GM12801 (cell line): Measurements from ENCODE around the gene GMDS.

Experiments
- TF ChIP-seq, protein P1 (sequence below): IDR thresholded peaks from one replicate; pipeline ENCODE4 v1.5.1; 2011; ENCODE audit warnings: control low read depth; ENCODE audit not compliant: insufficient read length; ENCODE audit errors: extremely low read depth

GMDS gene

GRCh38 chr6:1773700-1774099 is 471.7 kb downstream of the GMDS start:
- TF ChIP-seq, protein P1, sequence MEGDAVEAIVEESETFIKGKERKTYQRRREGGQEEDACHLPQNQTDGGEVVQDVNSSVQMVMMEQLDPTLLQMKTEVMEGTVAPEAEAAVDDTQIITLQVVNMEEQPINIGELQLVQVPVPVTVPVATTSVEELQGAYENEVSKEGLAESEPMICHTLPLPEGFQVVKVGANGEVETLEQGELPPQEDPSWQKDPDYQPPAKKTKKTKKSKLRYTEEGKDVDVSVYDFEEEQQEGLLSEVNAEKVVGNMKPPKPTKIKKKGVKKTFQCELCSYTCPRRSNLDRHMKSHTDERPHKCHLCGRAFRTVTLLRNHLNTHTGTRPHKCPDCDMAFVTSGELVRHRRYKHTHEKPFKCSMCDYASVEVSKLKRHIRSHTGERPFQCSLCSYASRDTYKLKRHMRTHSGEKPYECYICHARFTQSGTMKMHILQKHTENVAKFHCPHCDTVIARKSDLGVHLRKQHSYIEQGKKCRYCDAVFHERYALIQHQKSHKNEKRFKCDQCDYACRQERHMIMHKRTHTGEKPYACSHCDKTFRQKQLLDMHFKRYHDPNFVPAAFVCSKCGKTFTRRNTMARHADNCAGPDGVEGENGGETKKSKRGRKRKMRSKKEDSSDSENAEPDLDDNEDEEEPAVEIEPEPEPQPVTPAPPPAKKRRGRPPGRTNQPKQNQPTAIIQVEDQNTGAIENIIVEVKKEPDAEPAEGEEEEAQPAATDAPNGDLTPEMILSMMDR: no peak

- TF ChIP-seq, protein P1: no peak
Measured at GRCh38 chr6:1770968-1771723, 474.3 kb downstream of the GMDS start.

- TF ChIP-seq, protein P1: no peak
Measured at GRCh38 chr6:1770435-1770843, 475.0 kb downstream of the GMDS start.

DNA sequence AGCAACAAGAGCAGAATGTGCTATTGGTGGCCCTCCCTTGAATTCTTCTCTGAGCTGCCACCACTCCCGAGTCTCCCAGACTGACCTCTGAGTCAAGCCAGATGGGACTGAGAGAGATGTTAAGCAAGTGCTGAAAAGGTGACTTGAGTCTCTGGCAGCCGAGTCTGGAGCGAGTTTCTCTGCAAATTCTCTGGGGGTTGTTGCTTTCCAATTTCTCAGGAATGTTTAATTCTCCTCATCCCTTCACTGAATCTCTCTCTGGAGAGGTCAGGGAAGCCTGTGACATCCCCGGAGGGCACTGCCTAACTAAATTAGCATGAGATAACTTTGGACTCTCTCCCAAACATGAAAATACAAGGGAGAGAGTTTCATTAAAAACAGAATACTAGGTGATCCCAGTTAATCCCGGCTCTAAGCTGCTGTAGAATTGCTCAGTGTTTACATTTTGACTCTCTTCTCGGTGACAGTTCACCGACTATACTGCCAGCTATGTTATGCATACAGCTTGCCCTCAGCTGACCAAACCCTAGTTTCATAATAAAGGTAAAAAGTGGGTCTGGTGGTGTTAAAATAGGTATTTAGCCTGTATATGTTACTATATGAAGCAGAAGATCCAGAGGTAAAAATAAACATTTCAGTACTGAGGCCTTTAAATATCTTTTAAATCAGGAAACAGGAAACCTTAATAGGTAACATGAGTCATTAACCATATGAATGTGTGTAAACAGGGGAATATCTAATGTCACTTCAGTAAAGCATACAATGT is 477.7 kb downstream of the GMDS start:
- TF ChIP-seq, protein P1: no peak

DNA sequence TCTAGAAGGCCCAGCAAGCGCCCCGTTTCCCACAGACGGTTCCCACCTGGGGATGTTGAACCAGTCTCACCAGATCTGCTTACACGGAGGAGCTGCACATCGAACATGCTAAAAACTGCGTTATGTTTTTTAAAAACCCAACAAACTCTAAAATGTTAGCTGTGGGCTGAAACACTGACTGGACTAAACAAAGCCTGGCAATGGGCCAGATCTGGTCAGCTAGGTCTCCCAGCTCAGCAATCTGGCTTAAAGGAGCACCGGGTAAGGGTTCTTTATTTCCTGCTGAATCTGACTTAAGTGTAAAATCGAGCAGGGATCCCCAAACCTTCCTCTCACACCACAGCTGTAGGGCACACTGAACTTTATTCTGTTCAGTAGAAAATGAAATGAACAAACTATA is 478.8 kb downstream of the GMDS start:
- TF ChIP-seq, protein P1: no peak

DNA sequence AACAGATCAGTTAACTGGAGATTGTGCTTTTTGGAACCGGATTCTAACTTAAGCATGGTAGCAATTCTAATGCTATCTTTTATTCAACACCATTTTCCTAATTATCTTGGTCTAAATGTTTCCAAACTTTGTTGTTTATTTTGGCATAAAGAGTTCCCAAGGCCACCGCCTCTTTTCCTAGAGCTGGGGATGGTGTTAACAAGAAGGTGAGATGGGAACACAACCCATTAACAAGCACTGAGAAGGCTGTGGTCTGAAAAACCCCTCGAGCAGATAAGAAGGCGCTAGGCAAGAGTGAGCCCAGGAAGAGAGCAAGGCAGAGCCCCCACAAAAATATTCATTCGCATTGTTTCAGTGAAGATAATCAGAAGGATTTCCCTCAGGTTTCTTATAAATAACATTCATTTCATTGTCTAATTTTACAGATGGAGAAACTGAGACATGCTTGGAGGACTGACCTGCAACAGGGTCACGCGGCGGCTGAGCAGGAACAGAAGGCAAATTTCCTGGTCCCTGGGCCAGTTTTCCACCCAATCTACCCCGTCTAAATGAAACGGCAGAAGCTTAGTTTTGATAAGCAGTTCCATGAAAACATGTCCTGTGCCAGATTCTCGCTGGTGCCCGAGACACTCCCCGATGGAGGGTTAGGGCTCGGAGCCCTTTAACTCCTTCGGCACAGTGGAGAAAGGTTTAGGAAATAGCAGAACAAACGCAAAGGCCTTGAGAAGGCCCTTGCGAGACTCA is 480.1 kb downstream of the GMDS start:
- TF ChIP-seq, protein P1: no peak

DNA sequence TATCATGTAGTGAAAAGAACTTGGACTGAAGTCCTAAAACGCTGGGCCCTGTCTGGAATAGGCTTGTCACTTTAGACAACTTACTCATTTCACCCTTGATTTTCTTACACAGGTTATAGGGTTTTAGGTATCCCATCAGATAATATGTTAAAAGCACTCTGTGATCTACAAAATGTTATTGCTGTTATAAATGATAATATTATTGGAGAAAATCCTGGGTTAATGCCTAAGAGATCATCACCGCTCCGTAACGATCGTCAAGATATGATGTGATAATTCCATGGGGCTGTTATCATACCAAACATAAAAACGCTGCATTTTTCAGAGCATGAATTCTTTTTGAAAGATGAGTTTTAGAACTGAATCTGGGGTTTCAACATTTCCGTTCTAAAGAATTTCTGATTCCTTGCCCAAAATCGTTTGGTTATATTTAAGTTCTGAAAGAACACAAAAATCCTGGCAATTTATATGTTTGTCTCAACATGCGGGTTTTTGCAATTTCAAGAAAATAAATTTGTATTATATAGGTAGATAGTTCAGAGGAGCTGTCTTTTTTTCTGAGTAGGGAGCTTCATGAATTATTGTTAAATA is 480.9 kb downstream of the GMDS start:
- TF ChIP-seq, protein P1: no peak
